NCI-H2081 treated with DMSO at 0.1 percent for 48 hours (cell line): ENCODE results near the gene SMIM31.
A peak's percentile ranks its signal among the peaks of the same experiment; 100 is the strongest.

ENCODE experiments used
- DNase-seq: peaks from one replicate; lab custom pipeline; 2025; lab: John Stamatoyannopoulos, UW

The SMIM31 gene

DNA sequence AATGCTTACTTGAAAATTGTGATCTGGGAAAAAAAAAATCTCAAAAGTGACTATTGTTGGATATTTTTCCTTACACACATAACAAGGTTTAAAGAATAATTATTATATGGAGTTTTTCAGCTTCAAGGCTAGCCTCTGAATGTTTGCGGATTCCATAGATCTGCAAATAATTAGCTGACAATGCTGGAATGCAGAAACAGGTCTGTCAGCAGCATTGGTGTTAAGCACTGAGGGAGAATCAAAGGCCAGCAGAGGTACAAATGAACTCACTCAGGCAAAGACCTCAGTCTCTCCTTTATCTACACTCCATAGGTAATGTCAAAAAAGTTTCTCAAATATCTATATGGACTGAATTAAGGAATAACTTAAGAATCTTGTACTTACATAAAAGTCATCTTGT lies 35.1 kb downstream of the SMIM31 start:
- DNase-seq, result no peak

DNA sequence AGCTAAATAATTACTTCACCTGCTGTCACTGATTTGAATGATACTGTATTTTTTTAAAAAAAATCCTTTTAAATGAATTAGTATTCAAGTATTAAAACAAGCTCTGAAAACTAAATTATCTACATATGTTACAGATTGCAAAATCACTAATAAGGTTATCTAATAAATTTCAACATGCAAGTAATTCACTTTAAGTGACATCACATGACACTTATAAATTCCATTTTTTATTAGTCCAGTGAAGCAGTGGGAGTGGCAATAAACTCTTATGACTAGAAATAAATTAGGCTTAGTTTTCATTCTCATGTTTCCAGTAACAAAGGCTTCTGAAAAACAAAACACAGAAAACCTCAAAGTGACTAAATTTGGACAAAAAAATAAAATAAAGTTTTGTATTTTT lies 36.3 kb downstream of the SMIM31 start:
- no peak for DNase-seq

GRCh38 chr4:164799410-164799809 lies 45.5 kb downstream of the SMIM31 start:
- DNase-seq, result no peak

DNA sequence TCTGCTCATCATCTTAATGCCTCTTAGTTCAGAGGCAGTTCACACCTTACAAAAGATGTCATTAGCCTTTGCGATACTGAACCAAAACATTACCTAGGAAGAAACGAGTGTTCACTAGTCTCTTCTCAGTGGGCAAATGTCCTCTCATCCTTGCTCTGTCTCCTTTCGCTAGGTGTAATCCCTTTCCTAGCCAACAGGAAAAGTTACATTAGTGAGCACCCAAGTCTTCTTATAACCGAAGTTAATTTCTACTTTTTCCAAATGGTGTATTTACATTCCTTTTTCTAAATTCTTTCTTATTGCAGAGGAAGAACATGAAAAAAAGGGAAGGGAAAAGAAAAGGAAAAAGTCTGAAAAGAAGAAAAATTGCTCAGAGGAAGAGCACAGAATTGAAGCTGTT lies 46.9 kb downstream of the SMIM31 start:
- DNase-seq, result no peak

DNA sequence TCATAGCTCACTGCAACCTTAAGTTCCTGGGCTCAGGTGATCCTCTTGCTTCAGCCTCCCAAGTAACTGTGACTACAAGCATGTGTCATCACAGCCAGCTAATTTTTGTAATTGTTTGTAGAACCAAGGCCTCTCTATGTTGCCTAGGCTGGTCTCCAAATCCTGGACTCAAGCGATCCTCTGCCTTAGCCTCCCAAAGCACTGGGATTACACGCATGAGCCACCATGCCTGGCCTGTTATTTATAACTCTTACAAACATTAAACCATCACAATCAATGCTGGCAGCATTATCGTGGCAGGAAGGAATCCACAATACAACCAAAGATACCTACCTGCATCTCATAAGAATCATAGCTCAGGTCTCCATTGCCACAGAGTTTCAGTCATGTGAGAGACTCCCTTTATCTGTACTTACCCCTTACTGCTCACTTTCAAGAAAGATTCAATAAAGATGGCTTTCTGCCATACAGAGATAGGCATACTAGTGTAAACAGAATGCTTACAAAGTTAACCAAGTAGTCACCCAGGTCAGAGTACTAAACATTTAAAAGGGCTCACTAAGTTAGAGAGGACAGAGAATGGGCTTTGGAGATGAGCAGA lies 48.5 kb downstream of the SMIM31 start:
- DNase-seq, result no peak

GRCh38 chr4:164803702-164804101 lies 49.8 kb downstream of the SMIM31 start:
- DNase-seq, result no peak

- no peak for DNase-seq
These were observed 53.7 kb downstream of the SMIM31 start for GRCh38 chr4:164807611-164808010.

DNA sequence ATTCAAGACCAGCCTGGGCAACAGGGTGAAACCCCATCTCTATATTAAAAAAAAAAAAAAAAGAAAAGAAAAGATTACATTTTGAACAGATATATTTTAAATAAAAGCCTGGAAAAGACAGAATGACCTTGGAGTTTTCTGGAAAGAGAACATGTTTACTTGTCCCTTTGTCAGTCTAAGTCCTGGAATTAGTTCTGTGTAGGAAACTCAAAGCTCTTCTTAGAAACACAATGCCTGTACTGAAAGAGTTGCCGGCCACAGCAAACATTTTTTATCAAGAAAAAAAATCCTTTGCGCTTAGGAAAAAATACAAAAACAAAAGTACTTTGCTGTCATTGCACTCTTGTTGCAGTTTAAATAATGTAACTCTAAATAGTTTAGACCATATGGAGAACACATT lies 59.6 kb downstream of the SMIM31 start:
- no peak for DNase-seq

GRCh38 chr4:164815711-164816110 lies 61.8 kb downstream of the SMIM31 start:
- no peak for DNase-seq

DNA sequence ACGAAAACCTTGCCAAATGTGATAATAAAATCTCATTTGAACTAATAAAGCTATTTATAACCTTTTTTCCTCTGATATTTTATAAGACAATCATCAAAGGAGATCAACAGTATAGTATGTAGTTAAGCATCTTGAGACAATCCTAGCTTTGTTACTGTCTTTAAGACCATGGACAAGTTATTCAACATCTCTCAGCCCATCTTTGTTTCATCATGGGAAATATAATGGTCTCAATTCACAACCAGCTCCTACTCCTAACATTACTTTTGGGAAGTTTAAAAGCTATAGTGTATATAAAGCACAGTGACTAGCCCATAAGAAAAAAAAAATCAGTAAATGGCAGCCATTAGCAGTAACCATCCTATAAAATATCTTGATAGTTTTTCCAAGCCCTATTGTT lies 65.4 kb downstream of the SMIM31 start:
- DNase-seq, result no peak

DNA sequence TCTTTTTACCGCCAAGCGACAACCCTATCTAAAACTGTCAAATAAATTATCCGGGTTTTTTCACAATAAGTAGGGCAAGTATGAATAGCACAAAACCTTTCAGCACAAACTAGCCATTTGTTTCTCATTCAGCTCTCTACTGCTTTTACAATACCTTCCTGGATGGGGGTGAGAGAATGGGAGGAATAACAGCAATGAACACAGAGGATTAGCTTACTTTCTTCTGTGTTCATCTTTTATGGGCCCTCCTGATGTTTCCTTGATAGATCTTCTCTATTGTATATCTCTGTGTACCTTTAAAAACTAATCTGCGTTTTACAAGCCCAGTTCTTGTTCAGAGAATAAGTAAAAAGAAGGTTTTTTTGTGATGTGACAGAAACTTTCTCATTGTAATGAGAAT lies 67.8 kb downstream of the SMIM31 start:
- no peak for DNase-seq

- DNase-seq, result no peak
These were observed 70.7 kb downstream of the SMIM31 start for GRCh38 chr4:164824581-164824980.

DNA sequence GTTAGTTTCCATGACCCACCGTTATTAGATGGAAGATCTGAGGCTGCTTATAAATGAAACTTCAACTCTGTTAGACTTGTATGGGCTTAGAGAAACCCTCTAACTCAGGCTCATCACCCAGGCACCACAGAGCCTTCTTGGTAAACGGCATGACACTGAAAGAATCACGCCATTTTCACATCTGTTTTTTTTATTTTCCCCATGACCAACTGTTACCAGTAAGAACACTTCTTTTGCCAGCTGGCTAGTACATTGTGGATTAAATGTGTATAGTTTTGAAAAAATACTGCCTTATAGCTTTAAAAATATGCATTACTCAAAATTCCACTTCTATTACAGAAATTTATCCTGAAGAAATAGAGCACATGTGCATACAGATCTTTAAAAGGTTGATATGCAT lies 75.0 kb downstream of the SMIM31 start:
- no peak for DNase-seq

- peak; percentile 62 for DNase-seq
These were observed 92.6 kb downstream of the SMIM31 start for GRCh38 chr4:164846566-164846965.

DNA sequence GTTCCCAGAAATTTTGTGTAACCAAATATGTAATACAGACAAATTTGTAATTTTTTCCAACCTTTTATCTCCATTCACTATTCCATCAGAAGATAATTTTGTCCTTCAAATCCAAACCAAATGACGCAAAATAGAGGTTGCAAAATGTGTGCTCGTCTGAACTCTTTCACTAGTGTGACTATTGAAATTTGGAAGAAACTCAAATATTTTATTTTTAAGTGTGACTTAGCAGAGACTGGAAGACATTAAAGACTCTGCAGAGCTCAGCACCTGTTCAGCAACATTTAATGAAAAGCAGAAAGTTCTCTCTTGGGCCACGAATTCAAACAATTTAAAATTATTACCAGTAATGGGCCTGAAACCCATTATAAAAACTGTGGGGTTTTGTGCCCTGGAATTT lies 93.1 kb downstream of the SMIM31 start:
- no peak for DNase-seq

DNA sequence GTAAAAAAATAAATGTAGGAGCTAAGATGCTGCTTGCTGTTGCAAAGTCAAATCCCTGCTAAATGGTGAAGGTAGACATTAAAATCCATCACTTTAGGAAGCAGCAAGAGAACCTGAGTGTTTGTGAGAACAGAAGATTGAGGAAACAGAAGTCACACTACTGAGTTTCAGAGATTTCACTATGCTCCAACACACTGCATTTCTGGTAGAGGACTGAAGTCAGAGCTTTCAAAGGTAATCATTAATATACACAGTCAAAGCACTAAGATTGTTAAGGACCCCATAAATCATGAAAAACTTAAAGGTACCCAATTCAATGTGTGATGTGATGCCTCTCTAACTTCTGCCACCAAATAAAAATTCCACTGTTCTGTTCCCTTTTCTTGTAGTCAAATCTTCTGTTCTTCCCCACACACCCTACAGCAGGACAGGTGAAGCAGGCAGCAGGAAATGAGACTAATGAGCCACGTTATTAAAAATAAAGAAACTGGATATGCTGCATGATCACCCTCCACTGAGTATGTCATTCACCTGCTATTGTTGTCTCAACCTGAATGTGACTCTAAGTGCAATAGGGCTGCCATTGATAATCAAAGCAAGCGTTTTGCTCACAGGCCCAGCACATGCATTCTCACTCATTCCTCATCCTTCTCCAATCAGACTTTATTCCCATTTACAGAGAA lies 94.2 kb downstream of the SMIM31 start:
- DNase-seq, result peak; percentile 38
